IPS DF 4.7 (cell line): Measurements from ENCODE around the gene SKI.
"Not testable (repeated sequence)": the region's sequence is repeated elsewhere in the genome, so short reads cannot be mapped to it uniquely, and the experiment has no call there.

Source experiments
- DNase-seq: peaks from one replicate; pipeline ENCODE4 v3.0.0-alpha.2; 2013; ENCODE audit warnings: low spot score; ENCODE audit errors: extremely low read depth

SKI gene

GRCh38 chr1:2320006-2320405, 91.9 kb downstream of the SKI start:
- DNase-seq, result no peak

DNA sequence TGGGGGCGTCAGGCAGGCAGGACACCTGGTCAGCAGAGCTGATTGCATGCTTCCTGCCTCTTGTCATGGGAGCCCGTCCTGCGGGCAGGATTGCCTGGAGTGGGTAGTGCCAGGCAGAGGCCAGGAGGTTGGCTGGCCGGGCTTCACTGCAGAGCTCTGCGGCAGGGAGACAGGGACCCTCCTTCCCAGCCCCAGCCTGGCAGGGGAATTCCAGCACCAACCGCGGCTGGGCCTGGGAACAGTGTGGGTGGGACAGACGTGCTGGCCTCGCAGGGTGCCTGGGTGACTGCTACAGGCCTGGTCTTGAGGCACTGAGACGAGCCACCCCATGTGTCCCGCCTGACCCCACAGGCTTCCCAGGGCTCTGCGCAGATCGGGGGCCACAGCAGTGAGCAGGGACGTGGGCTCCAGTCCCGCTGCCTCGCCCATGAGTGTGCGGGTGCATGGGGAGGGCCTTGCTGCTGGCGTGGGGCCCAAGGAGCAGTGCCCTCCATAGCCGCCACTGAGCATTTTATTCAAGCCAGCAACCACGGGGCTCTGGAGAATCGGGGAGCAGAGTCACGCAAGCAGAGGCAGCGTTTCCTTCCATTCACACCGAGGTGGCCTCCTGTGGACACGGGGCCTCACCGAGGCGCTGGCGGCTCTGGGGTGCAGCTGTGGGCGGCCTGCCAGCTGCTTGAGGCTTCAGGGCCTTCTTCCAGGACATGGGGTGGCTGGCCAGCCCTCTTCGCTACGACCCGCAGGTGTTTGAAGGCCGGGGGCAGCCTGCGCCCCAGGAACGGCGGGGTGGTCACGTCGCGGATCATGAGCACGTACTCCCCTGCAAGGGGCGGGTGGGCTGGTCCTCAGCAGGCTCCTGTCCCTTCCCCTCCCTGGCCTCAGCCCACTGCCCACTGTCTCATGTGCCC, 92.9 kb downstream of the SKI start:
- DNase-seq, result no peak

DNA sequence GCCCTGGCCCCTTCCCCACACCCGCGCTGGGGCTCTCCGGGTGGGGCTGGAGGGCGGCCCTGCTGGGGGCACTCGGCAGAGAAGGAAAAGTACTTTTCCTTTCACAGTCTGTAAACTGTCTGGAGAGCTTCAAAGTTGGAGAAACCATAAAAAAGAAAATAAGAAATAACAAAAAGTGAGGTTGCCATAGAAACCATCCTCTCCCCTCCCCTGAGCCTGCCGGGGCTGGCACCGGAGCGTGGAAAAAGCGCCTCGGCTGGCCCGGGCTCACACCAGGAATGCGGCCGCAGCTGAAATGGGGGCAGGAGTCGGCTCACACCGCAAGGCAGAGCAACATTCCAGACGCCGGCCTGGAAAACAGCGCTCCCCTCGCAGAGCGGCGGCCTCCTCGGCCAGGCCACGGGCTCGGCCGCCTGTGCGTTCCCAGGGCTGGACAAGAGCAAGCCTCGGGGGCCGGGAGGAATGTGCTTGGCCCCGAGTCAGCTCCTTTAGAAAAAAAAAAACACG, 94.0 kb downstream of the SKI start:
- DNase-seq, result no peak

DNA sequence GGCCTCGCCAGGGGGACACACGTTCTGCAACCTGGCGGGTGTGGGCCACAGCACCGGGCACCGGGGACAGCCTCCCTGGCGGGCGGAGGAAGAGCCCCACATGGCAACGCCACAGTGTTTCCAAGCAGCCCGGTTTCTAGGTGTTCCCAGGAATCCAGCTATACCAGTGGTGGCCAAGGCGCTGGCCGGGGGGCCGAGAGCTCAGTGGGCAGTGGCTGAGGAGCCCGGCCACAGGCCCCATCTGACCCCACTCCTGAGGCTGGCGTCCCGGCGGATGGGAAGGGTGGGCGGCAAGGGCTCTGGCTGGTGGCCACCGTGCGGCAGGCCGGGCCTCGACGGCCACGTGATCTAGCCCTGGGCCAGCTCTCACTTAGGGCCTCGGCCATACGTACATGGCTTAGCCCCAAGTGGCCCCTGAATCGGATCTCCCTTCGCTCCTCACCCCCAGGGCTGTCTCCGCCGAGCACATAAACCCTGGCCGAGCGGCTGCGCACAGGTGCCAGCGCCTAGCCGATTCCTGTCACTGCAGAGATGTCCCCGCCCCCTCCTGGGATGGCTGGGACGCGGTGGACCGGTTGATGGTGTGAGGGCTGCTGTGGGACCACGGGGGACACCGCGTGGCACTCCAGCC, 94.6 kb downstream of the SKI start:
- DNase-seq, result no peak

DNA sequence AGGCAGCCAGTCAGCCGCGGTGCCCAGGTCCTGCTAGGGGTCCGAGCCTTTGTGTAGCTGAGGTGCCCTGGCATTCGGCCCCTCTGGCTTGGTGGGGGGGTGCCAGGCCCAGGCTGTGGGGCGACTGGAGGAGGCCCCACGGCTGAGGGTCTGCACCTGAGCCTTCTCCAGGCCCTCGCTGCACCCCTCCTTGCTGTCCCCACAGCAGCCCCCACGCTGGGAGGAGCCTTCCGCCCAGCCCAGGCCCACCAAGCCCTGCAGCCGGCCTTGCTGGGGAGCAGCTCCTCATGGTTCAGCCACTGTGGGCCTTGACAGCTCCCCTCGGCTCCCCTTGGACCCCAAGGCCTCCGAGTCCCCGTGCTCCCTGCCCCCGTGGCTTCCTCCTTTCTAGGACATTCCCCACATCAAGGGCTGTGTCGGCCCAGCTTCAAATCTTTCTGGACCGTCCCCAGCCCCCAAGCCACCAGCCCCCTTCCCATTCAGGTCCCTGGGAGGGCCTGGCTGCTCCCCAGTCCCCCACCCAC, 95.4 kb downstream of the SKI start:
- DNase-seq, result no peak

DNA sequence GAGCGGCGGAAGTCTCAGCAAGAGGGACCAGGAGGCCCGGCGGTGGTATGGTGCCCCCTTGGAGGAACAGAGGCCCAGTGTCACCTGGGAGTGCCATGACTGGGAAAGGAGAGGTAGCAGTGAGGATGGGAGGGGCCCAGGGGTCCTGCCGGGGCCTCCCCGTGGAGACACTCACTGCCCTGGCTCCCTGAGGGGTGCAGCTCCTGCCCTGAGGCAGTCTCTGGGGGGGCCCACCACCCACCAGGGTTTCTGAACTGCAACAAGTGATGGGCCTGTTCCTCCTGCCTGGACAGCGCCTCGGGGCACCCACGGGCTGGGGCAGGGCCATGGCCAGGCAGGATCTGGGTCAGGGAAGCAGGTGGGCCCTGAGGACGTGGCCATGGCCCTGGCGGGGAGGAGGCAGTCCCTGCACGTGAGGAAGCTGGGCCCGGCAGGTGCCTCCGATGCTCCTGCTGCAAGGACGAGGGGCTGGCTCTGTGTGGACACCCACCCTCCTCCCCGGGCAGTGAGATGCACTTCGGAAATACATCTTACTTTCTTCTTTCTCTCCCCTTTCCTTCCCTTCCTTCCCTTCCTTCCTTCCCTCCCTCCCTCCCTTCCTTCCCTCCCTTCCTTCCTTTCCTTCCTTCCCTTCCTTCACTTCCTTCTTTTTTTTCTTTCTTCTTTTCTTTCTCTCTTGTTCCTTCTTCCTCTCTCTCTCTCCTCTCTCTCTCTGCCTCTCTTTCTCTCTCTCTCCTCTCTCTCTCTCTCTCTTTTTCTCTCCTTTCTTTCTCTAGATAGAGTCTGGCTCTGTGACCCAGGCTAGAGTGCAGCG, 96.6 kb downstream of the SKI start:
- no peak for DNase-seq

DNA sequence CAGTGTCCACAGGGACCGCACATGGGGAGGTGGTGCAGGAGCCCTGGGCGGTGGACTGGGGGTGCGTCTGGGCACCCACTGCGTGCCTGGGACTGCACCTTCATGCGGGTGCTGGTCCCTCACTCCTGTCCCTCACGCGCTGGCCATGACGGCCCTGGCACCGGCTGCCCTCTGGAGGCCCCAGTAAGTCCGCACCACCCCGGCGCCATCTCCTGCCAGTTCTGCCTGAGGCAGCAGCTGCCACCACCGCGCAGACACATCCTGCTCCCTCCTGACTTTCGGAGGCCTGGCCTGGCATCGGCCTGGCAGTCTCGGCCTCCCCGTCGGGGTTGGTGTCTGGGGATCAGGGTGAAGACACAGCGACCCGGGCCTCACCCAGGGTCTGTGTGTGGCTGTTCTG, 98.4 kb downstream of the SKI start:
- DNase-seq, result no peak

GRCh38 chr1:2327162-2327561, 99.0 kb downstream of the SKI start:
- not testable (repeated sequence) for DNase-seq

- no peak for DNase-seq
These were observed 99.7 kb downstream of the SKI start for GRCh38 chr1:2327841-2328240.

DNA sequence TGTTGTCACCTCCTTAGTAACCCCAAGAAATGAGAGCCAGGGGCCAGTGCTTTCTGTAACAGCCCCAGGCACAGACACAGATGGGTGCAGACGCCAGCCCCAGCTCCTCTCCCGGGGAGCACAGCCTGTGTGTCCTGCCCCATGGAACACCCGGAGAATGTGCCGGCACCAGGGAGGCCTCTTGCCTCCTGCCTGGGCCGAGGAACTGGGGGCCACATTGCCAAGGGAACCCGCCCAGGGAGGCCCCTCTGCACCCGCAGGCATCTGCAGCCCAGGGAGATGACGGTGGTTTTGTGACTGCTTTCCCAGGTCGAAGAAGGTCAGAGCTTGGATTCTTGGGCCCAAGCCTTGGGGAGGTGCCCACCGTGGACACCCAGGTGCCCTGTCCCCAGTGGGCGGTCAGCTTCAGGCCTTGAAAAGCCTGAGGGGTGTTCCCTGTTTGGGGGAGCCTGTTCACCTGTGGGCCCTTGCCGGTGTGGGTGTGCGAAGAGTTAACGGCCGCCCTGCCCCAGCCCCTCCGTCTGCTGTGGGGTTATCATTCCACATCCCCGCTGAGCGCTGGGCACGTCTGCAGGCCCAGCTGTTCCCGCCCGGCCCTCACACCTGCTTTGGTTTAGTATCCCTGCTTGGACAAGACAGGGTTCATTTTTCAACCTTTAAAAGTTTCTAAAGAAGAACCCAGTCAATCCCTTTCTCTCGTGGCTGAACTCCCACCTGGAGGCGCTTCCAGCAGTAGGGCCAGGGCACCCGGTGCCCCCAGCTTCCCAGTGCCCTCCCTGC, 100.7 kb downstream of the SKI start:
- DNase-seq, result no peak

GRCh38 chr1:2330035-2330434, 101.9 kb downstream of the SKI start:
- no peak for DNase-seq

DNA sequence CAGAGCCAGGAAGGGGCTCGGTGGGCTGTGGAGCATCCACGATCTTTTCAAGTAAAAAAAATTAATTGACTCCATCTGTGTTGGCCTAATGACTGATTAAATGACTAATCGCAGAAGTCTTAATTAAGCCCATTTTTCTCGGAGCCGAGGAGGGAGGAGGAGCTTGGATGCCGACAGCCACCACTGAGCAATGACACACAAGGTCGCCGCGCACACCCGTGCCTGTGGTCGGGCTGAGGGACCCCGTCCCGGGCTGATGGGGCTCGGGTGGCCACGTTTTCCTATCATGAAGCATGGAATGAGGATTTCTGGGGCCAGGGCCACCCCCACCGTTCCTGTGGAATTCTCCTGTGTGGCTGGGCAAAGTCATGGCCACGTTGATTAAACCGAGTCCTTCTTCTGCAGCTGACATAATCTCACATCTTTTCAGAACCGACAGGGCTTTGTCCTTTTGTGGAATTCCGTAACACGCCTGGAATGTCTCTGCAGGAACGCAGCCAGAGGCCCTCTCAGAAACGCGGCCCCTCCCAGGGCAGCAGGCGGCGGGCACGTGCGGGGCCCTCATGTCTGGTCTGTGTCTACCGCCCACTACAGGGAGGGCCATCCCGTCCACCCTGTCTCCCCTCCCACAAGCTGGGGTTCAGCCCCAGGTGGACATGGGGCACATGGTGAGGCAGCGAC, 102.5 kb downstream of the SKI start:
- DNase-seq, result no peak

GRCh38 chr1:2331200-2331544, 103.1 kb downstream of the SKI start:
- DNase-seq, result no peak

GRCh38 chr1:2331580-2331979, 103.5 kb downstream of the SKI start:
- not testable (repeated sequence) for DNase-seq

- no peak for DNase-seq
These were observed 106.2 kb downstream of the SKI start for GRCh38 chr1:2334366-2334765.

DNA sequence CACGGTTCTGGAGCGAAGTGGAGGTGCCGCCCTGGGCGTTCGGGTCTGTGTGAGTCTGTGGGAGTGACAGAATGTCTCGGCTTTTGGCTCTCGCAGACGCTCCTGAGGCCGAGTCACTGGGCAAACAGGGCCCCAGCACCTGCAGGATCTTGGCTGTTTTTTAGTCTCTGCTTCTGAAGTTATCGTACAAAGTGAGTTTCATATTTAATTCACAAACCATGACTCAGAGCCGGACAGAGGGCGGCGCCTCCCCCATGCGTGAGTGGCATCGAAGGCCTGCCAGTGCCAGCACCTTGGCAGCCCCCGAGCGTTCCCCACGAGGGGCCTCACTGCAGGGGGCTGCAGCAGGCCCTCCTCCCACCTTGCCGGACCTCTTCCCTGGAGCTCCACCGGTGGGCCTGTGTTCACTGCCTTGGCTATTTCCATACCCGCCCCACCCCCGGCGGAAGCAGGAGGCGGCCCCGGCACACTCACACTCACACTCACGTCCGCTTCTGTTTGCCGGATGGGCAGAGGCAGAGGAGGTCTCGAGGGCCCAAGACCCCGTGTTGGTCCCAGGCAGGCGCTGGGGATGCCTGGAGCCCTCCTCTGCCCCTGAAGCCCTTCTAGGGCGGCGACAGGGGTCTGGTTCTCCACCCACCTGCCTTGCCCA, 106.9 kb downstream of the SKI start:
- no peak for DNase-seq

DNA sequence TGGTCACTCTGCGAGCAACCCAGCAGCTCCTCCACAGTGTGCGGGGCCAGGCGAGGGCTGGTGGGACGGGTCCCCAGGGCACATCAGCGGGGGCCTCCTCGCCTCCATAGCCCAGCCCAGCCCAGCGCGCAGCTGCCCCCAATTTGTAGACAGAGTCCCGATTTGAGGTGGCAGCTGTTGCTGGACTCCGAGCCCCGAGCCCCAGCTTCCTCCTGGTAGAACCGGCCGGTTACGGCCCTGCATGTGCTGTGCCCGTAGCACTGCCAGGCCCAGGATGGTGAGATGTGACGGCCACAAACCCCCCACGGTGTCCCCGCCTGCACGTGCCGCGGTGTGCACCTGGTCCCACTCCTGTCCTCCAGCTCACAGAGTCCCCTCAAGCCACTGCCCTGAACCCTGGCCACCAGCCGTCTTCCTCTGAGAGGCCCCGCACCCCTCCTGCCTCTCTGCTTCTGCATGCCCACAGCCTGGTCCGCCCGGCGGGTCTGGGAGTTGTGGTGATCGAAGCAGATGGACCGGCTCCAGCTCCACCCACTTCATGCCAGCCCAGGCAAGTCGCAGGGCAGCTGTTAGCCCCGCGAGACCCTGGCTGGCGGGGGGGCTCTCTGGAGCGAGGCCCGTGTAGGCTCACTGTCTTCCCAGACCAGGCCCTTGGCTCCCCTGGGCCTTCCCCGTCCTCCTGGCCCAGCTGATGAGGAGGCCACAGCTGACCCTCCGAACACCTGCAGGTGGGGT, 107.8 kb downstream of the SKI start:
- DNase-seq, result no peak

- no peak for DNase-seq
These were observed 108.4 kb downstream of the SKI start for GRCh38 chr1:2336499-2336898.

DNA sequence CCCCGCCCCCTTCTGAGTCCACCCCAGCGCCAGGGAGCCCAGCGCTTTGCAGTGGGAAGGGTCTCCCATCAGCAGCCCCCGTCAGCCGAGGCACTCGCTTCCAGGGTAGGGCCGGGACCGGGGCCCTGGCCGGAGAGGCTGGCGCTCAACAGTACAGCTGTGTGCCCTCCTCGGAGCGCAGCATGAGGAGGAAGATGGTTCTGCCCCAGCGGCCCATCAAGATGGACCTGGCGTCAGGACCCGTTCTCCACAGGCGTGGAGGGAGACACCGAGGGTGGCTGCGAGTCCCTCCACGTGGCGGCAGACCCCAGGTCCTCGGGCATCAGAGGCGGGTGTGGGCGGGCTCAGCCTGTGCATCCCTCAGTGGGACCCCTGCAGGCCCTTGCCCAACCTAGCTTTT, 109.0 kb downstream of the SKI start:
- no peak for DNase-seq
